ENCODE measurements around the gene ELANE.

Gene ELANE

GRCh38 chr19:805600-806550, 46.2 kb upstream of the ELANE start:
- TF ChIP-seq CTCF (IDR thresholded peaks at IDR 0.05; ENCODE audit: borderline replicate concordance, insufficient read depth, low read depth, low read length) = no peak
- H3K4me3 ChIP-seq (ENCODE audit: low read depth, low read length) = no peak overlapping the region

GRCh38 chr19:806815-807421, 45.2 kb upstream of the ELANE start:
- TF ChIP-seq CTCF (IDR thresholded peaks at IDR 0.05; ENCODE audit: borderline replicate concordance, insufficient read depth, low read depth, low read length) = no peak
- no peak overlapping the region for H3K4me3 ChIP-seq (ENCODE audit: low read depth, low read length)

- H3K4me3 ChIP-seq (ENCODE audit: low read depth, low read length) = no peak overlapping the region
- no peak for TF ChIP-seq CTCF (IDR thresholded peaks at IDR 0.05; ENCODE audit: borderline replicate concordance, insufficient read depth, low read depth, low read length)
These were observed 44.3 kb upstream of the ELANE start for GRCh38 chr19:807627-808422.

- no peak for TF ChIP-seq CTCF (IDR thresholded peaks at IDR 0.05; ENCODE audit: borderline replicate concordance, insufficient read depth, low read depth, low read length)
- H3K4me3 ChIP-seq (ENCODE audit: low read depth, low read length) = no peak overlapping the region
These were observed 43.7 kb upstream of the ELANE start for GRCh38 chr19:808423-808775.

GRCh38 chr19:810077-810855, 41.8 kb upstream of the ELANE start:
- H3K4me3 ChIP-seq (ENCODE audit: low read depth, low read length) = no peak overlapping the region
- TF ChIP-seq CTCF (IDR thresholded peaks at IDR 0.05; ENCODE audit: borderline replicate concordance, insufficient read depth, low read depth, low read length) = no peak

- no peak overlapping the region for H3K4me3 ChIP-seq (ENCODE audit: low read depth, low read length)
- TF ChIP-seq CTCF (IDR thresholded peaks at IDR 0.05; ENCODE audit: borderline replicate concordance, insufficient read depth, low read depth, low read length) = no peak
These were observed 41.1 kb upstream of the ELANE start for GRCh38 chr19:810883-811489.
